ENCODE results near the gene TNS1.

Gene TNS1

GRCh38 chr2:217914078-217914477 lies 88.7 kb downstream of the TNS1 start:
- Histone ChIP-seq H3K9me3 (ENCODE audit: insufficient read depth, low read depth, low read length) (no peaks in the 10 kb centered on the region), H3K4me2 (ENCODE audit: low read depth, low read length, poor library complexity, severe bottlenecking) (no peak overlapping the region), H3K9ac (ENCODE audit: low read depth, low read length, poor library complexity, severe bottlenecking) (no peak overlapping the region), H3K27me3 (ENCODE audit: insufficient read depth, low read length, poor library complexity, severe bottlenecking) (no peaks in the 10 kb centered on the region), H3K36me3 (ENCODE audit: insufficient read depth, low read length) (no peaks in the 10 kb centered on the region), H3K9me2 (replicated peaks; ENCODE audit: low read depth, low read length) (no peaks in the 10 kb centered on the region), H3F3A (ENCODE audit: low read depth) (no peaks in the 10 kb centered on the region), H3K79me2 (ENCODE audit: insufficient read depth, low read length) (no peaks in the 10 kb centered on the region), H2AFZ (ENCODE audit: low read length) (no peak overlapping the region), H3K4me3 (ENCODE audit: low read length, poor library complexity, severe bottlenecking) (no peak overlapping the region), H4K20me1 (ENCODE audit: insufficient read depth, low read length, poor library complexity, severe bottlenecking) (no peaks in the 10 kb centered on the region), H3K4me1 (ENCODE audit: insufficient read depth, low read length, poor library complexity, severe bottlenecking) (peaks cover 10% of the 10 kb centered on the region)
- TF ChIP-seq, protein P1, sequence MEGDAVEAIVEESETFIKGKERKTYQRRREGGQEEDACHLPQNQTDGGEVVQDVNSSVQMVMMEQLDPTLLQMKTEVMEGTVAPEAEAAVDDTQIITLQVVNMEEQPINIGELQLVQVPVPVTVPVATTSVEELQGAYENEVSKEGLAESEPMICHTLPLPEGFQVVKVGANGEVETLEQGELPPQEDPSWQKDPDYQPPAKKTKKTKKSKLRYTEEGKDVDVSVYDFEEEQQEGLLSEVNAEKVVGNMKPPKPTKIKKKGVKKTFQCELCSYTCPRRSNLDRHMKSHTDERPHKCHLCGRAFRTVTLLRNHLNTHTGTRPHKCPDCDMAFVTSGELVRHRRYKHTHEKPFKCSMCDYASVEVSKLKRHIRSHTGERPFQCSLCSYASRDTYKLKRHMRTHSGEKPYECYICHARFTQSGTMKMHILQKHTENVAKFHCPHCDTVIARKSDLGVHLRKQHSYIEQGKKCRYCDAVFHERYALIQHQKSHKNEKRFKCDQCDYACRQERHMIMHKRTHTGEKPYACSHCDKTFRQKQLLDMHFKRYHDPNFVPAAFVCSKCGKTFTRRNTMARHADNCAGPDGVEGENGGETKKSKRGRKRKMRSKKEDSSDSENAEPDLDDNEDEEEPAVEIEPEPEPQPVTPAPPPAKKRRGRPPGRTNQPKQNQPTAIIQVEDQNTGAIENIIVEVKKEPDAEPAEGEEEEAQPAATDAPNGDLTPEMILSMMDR (conservative IDR thresholded peaks at IDR 0.05; ENCODE audit: low read length), result no peak
- TF ChIP-seq EZH2phosphoT487 (IDR thresholded peaks at IDR 0.05; ENCODE audit: borderline replicate concordance), result no peak

DNA sequence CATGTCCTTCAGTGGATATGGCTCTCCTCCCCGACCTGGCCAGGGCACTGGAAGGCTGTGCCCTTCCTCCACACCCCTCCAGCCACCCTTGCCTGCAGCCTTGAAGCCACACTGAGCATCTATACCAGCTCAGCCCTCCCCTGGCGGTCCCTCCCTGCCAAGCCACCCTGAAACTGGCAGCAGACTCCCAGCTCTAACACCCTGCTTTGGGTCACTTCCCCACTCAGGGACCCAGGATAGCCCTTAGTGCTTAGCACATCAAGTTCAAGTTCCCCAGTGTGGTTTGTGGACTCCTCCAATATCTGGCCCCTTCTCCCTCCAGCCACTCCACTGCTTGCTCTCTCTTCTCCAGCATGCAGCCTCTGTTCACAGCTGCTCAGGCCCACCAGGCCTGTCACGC lies 89.4 kb downstream of the TNS1 start:
- Histone ChIP-seq H3K4me1 (ENCODE audit: insufficient read depth, low read length, poor library complexity, severe bottlenecking) (peaks cover 10% of the 10 kb centered on the region), H3K27me3 (ENCODE audit: insufficient read depth, low read length, poor library complexity, severe bottlenecking) (no peaks in the 10 kb centered on the region), H2AFZ (ENCODE audit: low read length) (no peak overlapping the region), H3K9ac (ENCODE audit: low read depth, low read length, poor library complexity, severe bottlenecking) (no peak overlapping the region), H3K36me3 (ENCODE audit: insufficient read depth, low read length) (no peaks in the 10 kb centered on the region), H3K79me2 (ENCODE audit: insufficient read depth, low read length) (no peaks in the 10 kb centered on the region), H3K4me2 (ENCODE audit: low read depth, low read length, poor library complexity, severe bottlenecking) (no peak overlapping the region), H3F3A (ENCODE audit: low read depth) (no peaks in the 10 kb centered on the region), H3K4me3 (ENCODE audit: low read length, poor library complexity, severe bottlenecking) (no peak overlapping the region), H3K9me2 (replicated peaks; ENCODE audit: low read depth, low read length) (no peaks in the 10 kb centered on the region), H3K9me3 (ENCODE audit: insufficient read depth, low read depth, low read length) (no peaks in the 10 kb centered on the region), H4K20me1 (ENCODE audit: insufficient read depth, low read length, poor library complexity, severe bottlenecking) (no peaks in the 10 kb centered on the region)
- TF ChIP-seq EZH2phosphoT487 (IDR thresholded peaks at IDR 0.05; ENCODE audit: borderline replicate concordance), result no peak
- TF ChIP-seq, protein P1 (conservative IDR thresholded peaks at IDR 0.05; ENCODE audit: low read length), result no peak

GRCh38 chr2:217912098-217913024 lies 90.4 kb downstream of the TNS1 start:
- H3K36me3 ChIP-seq (ENCODE audit: insufficient read depth, low read length), result no peaks in the 10 kb centered on the region
- no peaks in the 10 kb centered on the region for H3K27me3 ChIP-seq (ENCODE audit: insufficient read depth, low read length, poor library complexity, severe bottlenecking)
- H3K9ac ChIP-seq (ENCODE audit: low read depth, low read length, poor library complexity, severe bottlenecking), result no peak overlapping the region
- no peaks in the 10 kb centered on the region for H3K9me3 ChIP-seq (ENCODE audit: insufficient read depth, low read depth, low read length)
- no peak overlapping the region for H3K4me2 ChIP-seq (ENCODE audit: low read depth, low read length, poor library complexity, severe bottlenecking)
- H3K4me1 ChIP-seq (ENCODE audit: insufficient read depth, low read length, poor library complexity, severe bottlenecking), result peaks cover 10% of the 10 kb centered on the region
- no peak overlapping the region for H2AFZ ChIP-seq (ENCODE audit: low read length)
- no peaks in the 10 kb centered on the region for H4K20me1 ChIP-seq (ENCODE audit: insufficient read depth, low read length, poor library complexity, severe bottlenecking)
- H3K9me2 ChIP-seq (replicated peaks; ENCODE audit: low read depth, low read length), result no peaks in the 10 kb centered on the region
- no peaks in the 10 kb centered on the region for H3K79me2 ChIP-seq (ENCODE audit: insufficient read depth, low read length)
- H3F3A ChIP-seq (ENCODE audit: low read depth), result no peaks in the 10 kb centered on the region
- no peak overlapping the region for H3K4me3 ChIP-seq (ENCODE audit: low read length, poor library complexity, severe bottlenecking)
- TF ChIP-seq, protein P1 (conservative IDR thresholded peaks at IDR 0.05; ENCODE audit: low read length), result no peak
- TF ChIP-seq EZH2phosphoT487 (IDR thresholded peaks at IDR 0.05; ENCODE audit: borderline replicate concordance), result no peak

Measured in Loucy (cell line).